K562 (cell line): ENCODE results near the gene MARS1. TPM values are rescaled to one million over a fixed set of nuclear protein-coding genes. Genes with fewer than 3 reads are reported as not detected.

Experiments
- GTF2E2 ChIP-seq: fragments of 200-800 bp; sonication (Bioruptor generic); IDR thresholded peaks from 2 replicates; pipeline ENCODE4 v1.6.1; 2016; ENCODE audit warnings: missing genetic modification characterization, missing compliant biosample characterization
- MED1 ChIP-seq: sonication (generic); formaldehyde crosslinking; IDR thresholded peaks from 2 replicates; pipeline ENCODE4 v1.8.1; 2023; ENCODE audit warnings: missing genetic modification reagents, borderline replicate concordance
- NFRKB ChIP-seq: fragments of 450-650 bp; IDR thresholded peaks from 2 replicates; pipeline ENCODE4 v1.6.1; 2016; ENCODE audit warnings: low read depth
- NONO ChIP-seq, 2 experiments: fragments of 200-400 bp in 1 of 2; fragments of 450-650 bp in 1 of 2; formaldehyde crosslinking in 1 of 2; IDR thresholded peaks; 2 replicates each; pipeline ENCODE4 v1.6.1; 2017; ENCODE audit warnings: low read depth in 2 of 2, mild to moderate bottlenecking in 2 of 2, moderate library complexity in 2 of 2, low read length in 1 of 2
- PHF20 ChIP-seq: fragments of 450-650 bp; IDR thresholded peaks from 2 replicates; pipeline ENCODE4 v1.6.1; 2018; ENCODE audit not compliant: partially characterized antibody
- PPARD ChIP-seq: fragments of 250-450 bp; sonication (Bioruptor Pico); IDR thresholded peaks from 2 replicates; pipeline ENCODE4 v1.8.0; 2022; ENCODE audit warnings: inconsistent platforms, mild to moderate bottlenecking, moderate library complexity
- PRPF4 ChIP-seq: fragments of 200-400 bp; formaldehyde crosslinking; IDR thresholded peaks from one replicate; pipeline ENCODE4 v1.6.1; 2017; ENCODE audit warnings: low read length, low read depth, mild to moderate bottlenecking; ENCODE audit not compliant: insufficient read depth, poor library complexity, severe bottlenecking
- PTBP1 ChIP-seq: fragments of 200-400 bp; formaldehyde crosslinking; IDR thresholded peaks from 2 replicates; pipeline ENCODE4 v1.6.1; 2017; ENCODE audit warnings: low read depth, low read length
- RBM22 ChIP-seq: fragments of 200-400 bp; formaldehyde crosslinking; IDR thresholded peaks from 2 replicates; pipeline ENCODE4 v1.6.1; 2018; ENCODE audit warnings: low read length, low read depth; ENCODE audit not compliant: poor library complexity, severe bottlenecking
- SMAD1 ChIP-seq: fragments of 150-350 bp; IDR thresholded peaks from 2 replicates; pipeline ENCODE4 v1.6.1; 2014; ENCODE audit warnings: low read length, low read depth; ENCODE audit not compliant: partially characterized antibody
- SMAD3 ChIP-seq: fragments of 450-650 bp; formaldehyde crosslinking; conservative IDR thresholded peaks from 2 replicates; pipeline ENCODE4 v1.4.0; 2020; ENCODE audit warnings: mild to moderate bottlenecking
- SMARCA4 ChIP-seq: fragments of 450-650 bp; IDR thresholded peaks from 2 replicates; pipeline ENCODE4 v1.6.1; 2016
- TCFL5 ChIP-seq: fragments of 250-450 bp; sonication (Bioruptor Pico); conservative IDR thresholded peaks from 2 replicates; pipeline ENCODE4 v1.6.1; 2021; ENCODE audit warnings: mild to moderate bottlenecking, moderate library complexity, matching md5 sums
- ZBTB17 ChIP-seq: fragments of 450-650 bp; formaldehyde crosslinking; IDR thresholded peaks from 2 replicates; pipeline ENCODE4 v1.4.0; 2020; ENCODE audit warnings: mild to moderate bottlenecking
- ZC3H11A ChIP-seq: IDR thresholded peaks from 2 replicates; pipeline ENCODE4 v1.6.1; 2012; ENCODE audit warnings: low read depth, low read length, improper control_type of control experiment
- ZZZ3 ChIP-seq: fragments of 450-650 bp; IDR thresholded peaks from 2 replicates; pipeline ENCODE4 v1.6.1; 2016; ENCODE audit warnings: antibody characterized with exemption, mild to moderate bottlenecking, moderate library complexity
- polyA plus RNA-seq, 8 experiments: library from polyadenylated mRNA; depleted of rRNA in 4 of 8; stranded (reverse) in 5 of 8; unstranded in 3 of 8; fragments of >200 nt; fragmentation: Nextera tagmentation in 2 of 8; fragmentation: Illumina TruSeq in 1 of 8; extraction: Ambion mirVana in 2 of 8; extraction: Trizol in 1 of 8; gene quantifications; 2 replicates each; pipeline versions ENCODE4 v1.2.1 to v1.2.3, GENCODE V29; 2011 to 2014; ENCODE audit warnings: inconsistent platforms in 1 of 8, missing spikeins in 1 of 8
- total RNA-seq, 7 experiments: library from RNA; depleted of rRNA in 6 of 7; stranded (reverse); fragments of >200 nt in 6 of 7; fragmentation: Illumina TruSeq in 2 of 7; extraction: Trizol in 2 of 7; gene quantifications; 2 replicates each; pipeline versions ENCODE4 v1.2.1 to v1.2.3, GENCODE V29; 2011 to 2021; ENCODE audit warnings: low replicate concordance in 1 of 7
- TF ChIP-seq, protein P1 (sequence below), 2 experiments: fragments of 450-650 bp in 1 of 2; IDR thresholded peaks; 2 replicates each; pipeline ENCODE4 v1.6.1; 2011 to 2017; ENCODE audit warnings: low read depth in 2 of 2, antibody characterized with exemption in 1 of 2, borderline replicate concordance in 1 of 2, low read length in 1 of 2, mild to moderate bottlenecking in 1 of 2, mixed read lengths in 1 of 2; ENCODE audit not compliant: control insufficient read depth in 1 of 2
- TF ChIP-seq, protein P2 (sequence below): sonication (generic); formaldehyde crosslinking; IDR thresholded peaks from 2 replicates; pipeline ENCODE4 v1.8.0; 2022; ENCODE audit warnings: mild to moderate bottlenecking, missing genetic modification reagents
- TF ChIP-seq, protein P3 (sequence below): fragments of 450-650 bp; IDR thresholded peaks from 2 replicates; pipeline ENCODE4 v1.6.1; 2017; ENCODE audit warnings: antibody characterized with exemption, mild to moderate bottlenecking

The MARS1 gene
- total and polyA plus RNA-seq, 9 of the 15 experiments (the other 6 are each of a cell fraction or from before 2014, with no cell fraction given): 117 to 382 (median 220) TPM

DNA sequence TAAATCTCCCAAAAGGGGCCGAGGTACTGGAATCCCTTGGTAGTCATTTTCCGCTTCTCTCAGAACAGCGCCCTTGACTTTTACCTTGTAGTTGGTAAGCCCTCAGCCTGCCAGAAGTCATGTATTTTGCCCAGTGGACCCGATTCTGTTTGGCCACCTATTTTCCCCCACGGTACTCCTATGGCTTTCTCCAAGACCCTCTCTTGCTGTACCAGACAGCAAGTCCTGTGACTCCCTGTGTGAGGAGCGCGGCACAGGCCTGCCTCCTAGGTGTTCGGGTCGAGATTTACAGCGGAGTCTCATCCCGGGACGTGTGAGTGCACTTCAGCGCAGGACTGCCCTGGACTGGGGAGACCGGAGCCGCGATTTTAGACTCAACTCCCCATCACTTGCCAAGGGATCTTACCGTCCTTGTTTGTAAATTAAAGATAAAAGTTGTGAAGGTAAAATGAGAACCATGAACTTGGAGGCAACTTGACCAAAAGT, 33.7 kb downstream of the MARS1 start (continued):
- TF ChIP-seq, protein P1, sequence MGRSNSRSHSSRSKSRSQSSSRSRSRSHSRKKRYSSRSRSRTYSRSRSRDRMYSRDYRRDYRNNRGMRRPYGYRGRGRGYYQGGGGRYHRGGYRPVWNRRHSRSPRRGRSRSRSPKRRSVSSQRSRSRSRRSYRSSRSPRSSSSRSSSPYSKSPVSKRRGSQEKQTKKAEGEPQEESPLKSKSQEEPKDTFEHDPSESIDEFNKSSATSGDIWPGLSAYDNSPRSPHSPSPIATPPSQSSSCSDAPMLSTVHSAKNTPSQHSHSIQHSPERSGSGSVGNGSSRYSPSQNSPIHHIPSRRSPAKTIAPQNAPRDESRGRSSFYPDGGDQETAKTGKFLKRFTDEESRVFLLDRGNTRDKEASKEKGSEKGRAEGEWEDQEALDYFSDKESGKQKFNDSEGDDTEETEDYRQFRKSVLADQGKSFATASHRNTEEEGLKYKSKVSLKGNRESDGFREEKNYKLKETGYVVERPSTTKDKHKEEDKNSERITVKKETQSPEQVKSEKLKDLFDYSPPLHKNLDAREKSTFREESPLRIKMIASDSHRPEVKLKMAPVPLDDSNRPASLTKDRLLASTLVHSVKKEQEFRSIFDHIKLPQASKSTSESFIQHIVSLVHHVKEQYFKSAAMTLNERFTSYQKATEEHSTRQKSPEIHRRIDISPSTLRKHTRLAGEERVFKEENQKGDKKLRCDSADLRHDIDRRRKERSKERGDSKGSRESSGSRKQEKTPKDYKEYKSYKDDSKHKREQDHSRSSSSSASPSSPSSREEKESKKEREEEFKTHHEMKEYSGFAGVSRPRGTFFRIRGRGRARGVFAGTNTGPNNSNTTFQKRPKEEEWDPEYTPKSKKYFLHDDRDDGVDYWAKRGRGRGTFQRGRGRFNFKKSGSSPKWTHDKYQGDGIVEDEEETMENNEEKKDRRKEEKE (IDR thresholded peaks at IDR 0.05; ENCODE audit: borderline replicate concordance in 1 of 2, control insufficient read depth in 1 of 2, low read depth in 2 of 2, low read length in 1 of 2): no peak
- TF ChIP-seq TCFL5 (CRISPR knock-in tag): no peak
- TF ChIP-seq GTF2E2 (tag): peak; percentile 39; the same call in 1 of the 2 replicates
- no peak for TF ChIP-seq RBM22
- TF ChIP-seq NONO (IDR thresholded peaks at IDR 0.05; ENCODE audit: low read depth in 2 of 2, low read length in 1 of 2): no peak; a peak in 1 of 4 replicates
- TF ChIP-seq SMARCA4: no peak
- no peak for TF ChIP-seq MED1 (CRISPR knock-in tag)
- no peak for TF ChIP-seq PTBP1
- no peak for TF ChIP-seq PHF20
- TF ChIP-seq ZBTB17 (CRISPR knock-in tag): no peak
- TF ChIP-seq SMAD1: no peak
- TF ChIP-seq, protein P2, sequence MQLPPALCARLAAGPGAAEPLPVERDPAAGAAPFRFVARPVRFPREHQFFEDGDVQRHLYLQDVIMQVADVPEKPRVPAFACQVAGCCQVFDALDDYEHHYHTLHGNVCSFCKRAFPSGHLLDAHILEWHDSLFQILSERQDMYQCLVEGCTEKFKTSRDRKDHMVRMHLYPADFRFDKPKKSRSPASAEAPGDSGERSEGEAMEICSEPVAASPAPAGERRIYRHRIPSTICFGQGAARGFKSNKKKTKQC (CRISPR knock-in tag): no peak
- TF ChIP-seq, protein P3, sequence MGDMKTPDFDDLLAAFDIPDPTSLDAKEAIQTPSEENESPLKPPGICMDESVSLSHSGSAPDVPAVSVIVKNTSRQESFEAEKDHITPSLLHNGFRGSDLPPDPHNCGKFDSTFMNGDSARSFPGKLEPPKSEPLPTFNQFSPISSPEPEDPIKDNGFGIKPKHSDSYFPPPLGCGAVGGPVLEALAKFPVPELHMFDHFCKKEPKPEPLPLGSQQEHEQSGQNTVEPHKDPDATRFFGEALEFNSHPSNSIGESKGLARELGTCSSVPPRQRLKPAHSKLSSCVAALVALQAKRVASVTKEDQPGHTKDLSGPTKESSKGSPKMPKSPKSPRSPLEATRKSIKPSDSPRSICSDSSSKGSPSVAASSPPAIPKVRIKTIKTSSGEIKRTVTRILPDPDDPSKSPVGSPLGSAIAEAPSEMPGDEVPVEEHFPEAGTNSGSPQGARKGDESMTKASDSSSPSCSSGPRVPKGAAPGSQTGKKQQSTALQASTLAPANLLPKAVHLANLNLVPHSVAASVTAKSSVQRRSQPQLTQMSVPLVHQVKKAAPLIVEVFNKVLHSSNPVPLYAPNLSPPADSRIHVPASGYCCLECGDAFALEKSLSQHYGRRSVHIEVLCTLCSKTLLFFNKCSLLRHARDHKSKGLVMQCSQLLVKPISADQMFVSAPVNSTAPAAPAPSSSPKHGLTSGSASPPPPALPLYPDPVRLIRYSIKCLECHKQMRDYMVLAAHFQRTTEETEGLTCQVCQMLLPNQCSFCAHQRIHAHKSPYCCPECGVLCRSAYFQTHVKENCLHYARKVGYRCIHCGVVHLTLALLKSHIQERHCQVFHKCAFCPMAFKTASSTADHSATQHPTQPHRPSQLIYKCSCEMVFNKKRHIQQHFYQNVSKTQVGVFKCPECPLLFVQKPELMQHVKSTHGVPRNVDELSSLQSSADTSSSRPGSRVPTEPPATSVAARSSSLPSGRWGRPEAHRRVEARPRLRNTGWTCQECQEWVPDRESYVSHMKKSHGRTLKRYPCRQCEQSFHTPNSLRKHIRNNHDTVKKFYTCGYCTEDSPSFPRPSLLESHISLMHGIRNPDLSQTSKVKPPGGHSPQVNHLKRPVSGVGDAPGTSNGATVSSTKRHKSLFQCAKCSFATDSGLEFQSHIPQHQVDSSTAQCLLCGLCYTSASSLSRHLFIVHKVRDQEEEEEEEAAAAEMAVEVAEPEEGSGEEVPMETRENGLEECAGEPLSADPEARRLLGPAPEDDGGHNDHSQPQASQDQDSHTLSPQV: no peak
- no peak for TF ChIP-seq PPARD (CRISPR knock-in tag)
- no peak for TF ChIP-seq ZC3H11A
- no peak for TF ChIP-seq NFRKB
- 0 out of 2 replicates have a peak, but pooled peaks have one; percentile 26 for TF ChIP-seq ZZZ3
- no peak for TF ChIP-seq SMAD3 (CRISPR knock-in tag)
- TF ChIP-seq PRPF4: no peak
